K562 treated with DMSO at 1 percent for 4 hours (cell line): ENCODE data around the gene TLE4. TPM values are rescaled to one million over a fixed set of nuclear protein-coding genes. Genes with fewer than 3 reads are reported as not detected.

Experiments used
- total RNA-seq: library from RNA; unstranded; fragments of 300-600 nt; gene quantifications from 2 replicates; pipeline ENCODE4 v1.2.3, GENCODE V29; 2022; ENCODE audit not compliant: insufficient read depth

TLE4 gene
- 6.9 and 7.0 TPM in 2 replicates for total RNA-seq

GRCh38 chr9:79571309-79572031 is at the start of gene TLE4:
Gene TLE4, plus strand, starts transcription at chr9:79571965. Its CDS starts 826 bp downstream, at chr9:79572791.

